GM21576 (cell line): ENCODE measurements around the gene AKR7A3.
"Not testable (repeated sequence)": the region's sequence is repeated elsewhere in the genome, so short reads cannot be mapped to it uniquely, and the experiment has no call there.

Source experiments
- ATAC-seq: cut with Tn5 transposase; IDR thresholded peaks from one replicate; pipeline ENCODE4 v1.9.1; 2021; ENCODE audit warnings: mild to moderate bottlenecking, moderate library complexity; ENCODE audit not compliant: unreplicated experiment

AKR7A3 gene

GRCh38 chr1:19321071-19321470, 32.5 kb upstream of the AKR7A3 start:
- ATAC-seq = no peak

DNA sequence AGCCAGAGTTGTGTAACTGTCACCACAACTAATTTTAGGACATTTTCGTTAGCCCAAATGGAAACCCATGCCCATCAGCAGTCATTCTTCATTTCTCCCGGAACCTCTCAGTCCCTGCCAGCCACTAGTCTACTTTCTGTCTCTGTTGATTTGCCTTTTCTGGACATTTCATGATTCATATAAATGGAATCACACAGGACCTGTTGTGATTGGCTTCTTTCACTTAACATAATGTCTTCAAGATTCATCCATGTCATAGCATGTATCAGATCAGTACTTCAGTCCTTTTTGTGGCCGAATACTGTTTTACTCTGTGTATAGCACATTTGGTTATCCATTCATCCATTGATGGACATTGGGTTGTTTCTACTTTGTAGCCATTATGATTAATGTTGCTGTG, 30.6 kb upstream of the AKR7A3 start:
- no peak for ATAC-seq

GRCh38 chr1:19317126-19317910, 28.7 kb upstream of the AKR7A3 start:
- ATAC-seq = no peak

- no peak for ATAC-seq
Observed at GRCh38 chr1:19315378-19316198, 27.0 kb upstream of the AKR7A3 start.

DNA sequence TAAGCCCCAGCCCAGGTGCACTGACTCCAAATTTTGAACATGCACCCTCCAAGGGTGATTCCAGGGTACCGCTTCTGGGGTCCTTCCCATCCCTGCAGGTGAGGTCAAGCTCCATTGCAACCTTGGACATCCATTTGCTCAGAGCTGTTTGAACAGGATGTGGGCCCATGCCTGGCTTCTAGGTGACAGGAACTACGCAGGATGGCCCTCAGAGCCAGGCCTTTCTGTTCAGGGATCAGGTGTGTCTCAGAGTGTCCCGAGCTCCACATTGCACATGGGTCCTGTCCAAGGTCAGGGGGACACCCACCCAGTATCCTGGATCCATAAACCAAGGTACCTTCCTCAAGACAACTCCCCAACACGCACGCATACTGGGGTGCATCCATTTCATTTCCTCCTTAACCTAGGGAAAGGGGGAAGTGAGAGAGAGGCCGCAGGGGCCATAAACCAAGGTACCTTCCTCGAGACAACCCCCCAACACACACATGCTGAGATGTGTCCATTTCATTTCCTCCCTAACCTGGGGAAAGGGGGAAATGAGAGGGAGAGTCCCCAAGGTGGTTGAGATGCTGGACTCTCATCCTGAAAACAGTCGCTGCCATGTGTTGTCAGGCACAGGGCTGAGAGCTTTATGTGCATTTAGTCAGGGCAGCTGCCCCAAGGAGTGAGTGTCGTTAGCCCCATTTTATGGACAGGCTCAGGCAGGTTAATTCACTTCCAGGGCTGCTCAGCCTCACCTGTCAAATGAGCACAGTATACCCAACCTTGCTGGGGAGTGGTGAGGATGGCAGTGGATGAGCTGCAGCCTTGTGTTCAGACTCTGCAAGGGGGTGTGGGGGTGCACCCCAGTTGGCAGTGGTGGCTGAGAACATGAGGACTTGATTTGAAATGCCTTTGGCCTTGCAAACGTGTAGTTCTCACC, 25.7 kb upstream of the AKR7A3 start:
- ATAC-seq = no peak

- ATAC-seq = no peak
Observed at GRCh38 chr1:19313636-19313959, 25.0 kb upstream of the AKR7A3 start.

GRCh38 chr1:19312782-19313635, 24.4 kb upstream of the AKR7A3 start:
- peak; percentile 19 for ATAC-seq

DNA sequence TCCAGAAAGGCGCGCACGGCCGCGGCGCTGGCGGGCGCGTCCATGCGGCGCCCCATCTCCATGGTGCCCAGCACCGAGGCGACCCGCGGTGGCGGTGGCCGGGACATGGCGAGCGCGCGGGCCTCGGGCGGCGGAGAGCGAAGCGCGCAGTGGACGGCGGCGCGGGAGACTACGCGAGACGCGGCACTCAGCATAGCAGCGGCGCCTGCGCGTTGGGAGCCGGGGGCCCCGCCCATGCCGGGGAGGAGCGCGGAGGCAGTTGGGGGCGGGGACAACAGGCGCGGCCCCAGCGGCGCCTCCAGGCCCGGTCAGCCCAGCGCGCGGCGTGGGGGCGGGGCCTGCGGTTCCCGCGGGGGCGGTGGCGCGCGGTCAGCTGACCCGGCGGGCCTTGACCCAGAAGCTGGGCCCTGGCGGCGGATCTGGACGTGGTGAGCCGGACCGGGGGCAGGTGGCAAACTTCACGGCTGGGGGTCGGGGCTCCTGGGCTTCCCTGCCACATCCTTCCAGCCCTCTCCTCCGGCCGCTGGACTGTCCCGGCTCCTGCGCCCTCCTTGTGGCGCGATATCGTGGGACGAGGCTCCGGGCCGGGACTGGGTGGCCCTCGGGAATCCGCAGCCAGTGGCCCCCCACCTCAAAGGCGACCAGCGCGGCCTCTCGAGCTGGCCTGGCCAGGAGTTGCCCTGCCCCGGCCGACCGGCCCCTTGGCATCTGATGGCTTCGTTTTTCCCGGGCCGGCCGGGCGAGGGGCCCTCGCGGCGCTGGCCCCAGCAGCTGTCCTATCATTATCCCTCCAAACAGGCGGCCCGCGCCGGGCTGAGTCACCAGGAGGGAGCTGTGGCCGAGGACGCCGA, 23.6 kb upstream of the AKR7A3 start, which contains the start of the genes AKR7A2 and SLC66A1:
Gene AKR7A2 (minus strand): TSS at position 214 of the 851 bp plus-strand sequence. CDS start 20 bp downstream, at position 194.
Gene SLC66A1 (plus strand): TSS at position 396 of the 851 bp plus-strand sequence. CDS start 5,352 bp downstream, outside the sequence.
- peak; percentile 57 for ATAC-seq

GRCh38 chr1:19311503-19311930, 22.9 kb upstream of the AKR7A3 start:
- no peak for ATAC-seq

- no peak for ATAC-seq
Observed at GRCh38 chr1:19310720-19311502, 22.3 kb upstream of the AKR7A3 start.

DNA sequence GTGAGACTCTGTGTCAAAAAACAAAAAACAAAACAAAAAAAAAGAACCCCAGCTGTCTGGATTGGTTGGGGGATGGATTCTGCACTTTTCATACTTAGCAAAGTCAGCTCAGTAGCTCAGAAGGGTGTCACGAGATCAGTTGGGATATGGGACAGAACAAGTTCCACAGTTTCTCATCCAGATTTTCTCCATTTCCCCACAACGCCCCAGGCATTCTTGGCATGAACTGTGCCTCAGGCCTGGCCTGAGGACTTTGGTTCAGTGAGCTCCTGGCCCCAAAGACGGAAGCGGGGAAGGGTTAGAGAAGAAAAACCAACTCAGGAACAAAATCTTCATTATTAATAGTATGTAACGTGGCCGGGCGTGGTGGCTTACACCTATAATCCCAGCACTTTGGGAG, 21.5 kb upstream of the AKR7A3 start:
- no peak for ATAC-seq

DNA sequence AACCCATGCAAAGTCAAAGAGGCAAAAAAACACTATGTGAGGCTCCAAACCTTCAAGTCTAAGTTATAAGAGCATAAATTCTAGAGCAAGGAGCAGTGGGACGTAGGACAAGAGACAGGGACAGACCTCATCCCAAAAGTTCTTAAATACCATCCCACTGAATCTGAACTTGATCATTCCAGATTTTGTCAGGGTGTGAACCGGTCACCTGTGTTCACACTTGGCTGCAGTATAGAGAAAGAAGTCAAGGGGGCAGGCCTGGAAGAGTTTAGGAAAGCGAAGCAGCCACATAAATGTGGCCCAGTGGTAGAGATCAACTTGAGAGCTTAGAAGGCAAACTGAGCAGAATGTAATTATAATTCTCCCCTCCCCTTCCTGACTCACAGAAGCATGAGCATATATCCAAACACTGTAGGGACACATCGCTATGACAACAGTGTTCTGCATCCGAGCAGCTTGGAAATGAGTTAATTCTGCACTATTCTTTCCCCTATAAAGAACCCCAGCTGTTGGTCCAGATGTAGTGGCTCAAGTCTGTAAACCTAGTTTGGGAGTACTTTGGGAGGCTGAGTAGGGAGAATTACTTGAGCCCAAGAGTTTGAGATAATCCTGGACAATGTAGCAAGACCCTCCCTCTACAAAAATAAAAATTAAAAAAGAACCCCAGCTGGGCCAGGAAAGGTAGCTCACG, 20.7 kb upstream of the AKR7A3 start:
- no peak for ATAC-seq

- no peak for ATAC-seq
Observed at GRCh38 chr1:19308509-19308907, 19.9 kb upstream of the AKR7A3 start.

GRCh38 chr1:19307794-19308508, 19.4 kb upstream of the AKR7A3 start:
- ATAC-seq = no peak

- no peak for ATAC-seq
Observed at GRCh38 chr1:19306941-19307340, 18.4 kb upstream of the AKR7A3 start.

DNA sequence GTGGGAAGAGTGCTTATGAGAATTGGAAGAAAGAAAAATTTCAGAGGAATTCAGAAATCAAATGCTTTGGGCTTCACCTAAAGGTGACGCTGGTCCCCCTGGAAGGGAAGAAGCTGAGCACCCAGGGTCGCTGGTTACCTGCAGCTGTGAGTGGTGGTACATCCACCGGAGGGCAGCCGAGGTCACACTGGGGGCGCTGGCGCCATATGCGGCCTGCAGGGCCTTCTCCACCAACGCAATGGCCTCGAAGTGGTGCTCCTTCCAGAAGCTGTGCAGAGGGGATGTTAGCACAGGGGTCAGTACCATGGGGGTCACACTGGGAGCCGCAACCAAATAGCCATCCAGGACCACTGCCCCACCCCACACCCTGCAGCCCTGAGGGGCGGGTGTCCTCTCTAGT, 17.3 kb upstream of the AKR7A3 start:
- ATAC-seq = no peak

GRCh38 chr1:19304081-19304480, 15.5 kb upstream of the AKR7A3 start:
- ATAC-seq = not testable (repeated sequence)
